Fibroblast of lung (primary cell): Measurements from ENCODE around the gene ZNF407.

ENCODE experiments used
- EZH2 ChIP-seq: IDR thresholded peaks from 2 replicates; pipeline ENCODE4 v1.5.1; 2012; ENCODE audit warnings: low read length, control low read depth, mild to moderate bottlenecking; ENCODE audit errors: missing control alignments
- TF ChIP-seq, protein P1 (sequence below), 2 donors: IDR thresholded peaks in 1 of 2; conservative IDR thresholded peaks in 1 of 2; 1 replicate in 1 of 2; 2 replicates in 1 of 2; pipeline ENCODE4 v1.5.1; 2011 to 2012; ENCODE audit warnings: low read length in 2 of 2, control low read depth in 1 of 2, inconsistent platforms in 1 of 2, low read depth in 1 of 2, mild to moderate bottlenecking in 1 of 2

DNA sequence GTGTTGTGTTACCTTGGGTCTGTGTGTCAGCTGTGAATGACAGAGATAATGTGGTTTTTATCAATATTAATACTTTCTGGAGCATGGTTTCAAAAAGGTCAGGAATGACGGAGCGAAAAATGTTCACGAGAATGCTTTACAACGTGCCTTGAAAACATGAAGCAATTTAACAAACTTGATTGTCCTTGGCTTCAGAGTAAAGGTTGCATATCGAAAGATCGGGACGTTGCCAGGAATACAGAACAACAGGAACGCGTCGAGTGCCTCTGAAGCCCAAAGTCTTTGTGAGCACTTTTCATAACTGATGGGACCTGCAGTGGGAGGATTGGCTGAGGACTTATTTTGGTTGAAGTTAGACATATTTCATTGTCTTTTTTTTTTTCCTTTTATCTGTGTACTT lies 206.1 kb downstream of the ZNF407 start:
- TF ChIP-seq, protein P1, sequence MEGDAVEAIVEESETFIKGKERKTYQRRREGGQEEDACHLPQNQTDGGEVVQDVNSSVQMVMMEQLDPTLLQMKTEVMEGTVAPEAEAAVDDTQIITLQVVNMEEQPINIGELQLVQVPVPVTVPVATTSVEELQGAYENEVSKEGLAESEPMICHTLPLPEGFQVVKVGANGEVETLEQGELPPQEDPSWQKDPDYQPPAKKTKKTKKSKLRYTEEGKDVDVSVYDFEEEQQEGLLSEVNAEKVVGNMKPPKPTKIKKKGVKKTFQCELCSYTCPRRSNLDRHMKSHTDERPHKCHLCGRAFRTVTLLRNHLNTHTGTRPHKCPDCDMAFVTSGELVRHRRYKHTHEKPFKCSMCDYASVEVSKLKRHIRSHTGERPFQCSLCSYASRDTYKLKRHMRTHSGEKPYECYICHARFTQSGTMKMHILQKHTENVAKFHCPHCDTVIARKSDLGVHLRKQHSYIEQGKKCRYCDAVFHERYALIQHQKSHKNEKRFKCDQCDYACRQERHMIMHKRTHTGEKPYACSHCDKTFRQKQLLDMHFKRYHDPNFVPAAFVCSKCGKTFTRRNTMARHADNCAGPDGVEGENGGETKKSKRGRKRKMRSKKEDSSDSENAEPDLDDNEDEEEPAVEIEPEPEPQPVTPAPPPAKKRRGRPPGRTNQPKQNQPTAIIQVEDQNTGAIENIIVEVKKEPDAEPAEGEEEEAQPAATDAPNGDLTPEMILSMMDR (conservative IDR thresholded peaks at IDR 0.05 in 1 of 2, IDR thresholded peaks at IDR 0.05 in 1 of 2; ENCODE audit: low read depth in 1 of 2, low read length in 2 of 2) = no peak
- no peak for TF ChIP-seq EZH2
